Measurements from ENCODE around the gene TBX3. TPM values are rescaled to one million over a fixed set of nuclear protein-coding genes. Genes with fewer than 3 reads are reported as not detected.

TBX3 gene
- total RNA-seq, 1 experiment from 2014 or later = not detected

DNA sequence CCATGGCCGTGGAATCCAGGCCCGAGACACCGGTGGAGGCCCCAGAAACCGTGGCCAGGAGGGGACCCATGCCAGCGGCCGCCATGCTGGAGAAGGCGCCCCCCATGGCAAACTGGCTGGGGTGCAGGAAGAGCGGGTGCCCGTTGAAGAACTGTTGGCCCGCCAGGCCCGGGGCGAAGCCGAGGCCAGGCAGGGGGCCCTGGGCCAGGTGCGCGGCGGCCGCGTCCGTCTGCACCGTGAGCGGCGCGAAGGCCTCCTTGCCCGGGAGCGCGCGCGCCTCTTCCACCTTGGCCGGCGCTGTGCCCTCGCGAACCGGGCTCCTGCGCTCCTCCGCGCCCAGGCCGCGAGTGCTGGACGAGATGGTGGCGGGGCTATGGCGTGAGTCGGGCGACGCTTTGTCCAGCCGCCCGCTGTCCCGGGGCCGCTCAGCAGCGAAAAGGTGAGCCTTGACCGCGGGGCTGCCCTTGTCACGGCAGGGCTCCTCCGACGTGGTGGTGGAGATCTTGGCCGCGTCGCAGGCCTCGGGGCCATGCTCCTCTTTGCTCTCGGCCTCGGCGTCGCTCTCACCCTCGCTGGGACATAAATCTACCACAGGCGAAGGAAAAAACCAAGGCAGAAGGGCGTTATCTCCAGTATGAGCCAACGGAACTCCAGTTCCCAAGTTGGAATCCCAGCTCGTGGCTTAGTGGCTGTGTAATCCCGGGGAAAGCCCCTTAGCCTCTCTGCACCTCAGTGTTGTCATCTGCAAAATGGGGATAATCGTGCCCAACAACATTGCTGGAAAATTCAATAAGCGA, 9.5 kb downstream of the TBX3 start:
- Histone ChIP-seq H4K20me1 (ENCODE audit: insufficient read depth, low read depth, low read length) (no peaks in the 10 kb centered on the region), H3K9me3 (ENCODE audit: low read length) (no peaks in the 10 kb centered on the region), H3K9me2 (replicated peaks; ENCODE audit: insufficient read depth, low read length) (no peaks in the 10 kb centered on the region), H3K9ac (ENCODE audit: low read length) (no peak overlapping the region), H3K4me1 (ENCODE audit: low read length) (no peaks in the 10 kb centered on the region), H3K79me2 (ENCODE audit: low read length) (no peaks in the 10 kb centered on the region), H3K36me3 (ENCODE audit: insufficient read depth, low read length) (no peaks in the 10 kb centered on the region), H3K27me3 (ENCODE audit: low read length) (no peaks in the 10 kb centered on the region), H3K4me2 (ENCODE audit: low read depth, low read length, poor library complexity, severe bottlenecking) (no peak overlapping the region), H3K27ac (ENCODE audit: low read length) (no peak overlapping the region), H2AFZ (ENCODE audit: low read length) (no peak overlapping the region), H3K4me3 (ENCODE audit: low read length) (no peak overlapping the region)
- no peak for DNase-seq

DNA sequence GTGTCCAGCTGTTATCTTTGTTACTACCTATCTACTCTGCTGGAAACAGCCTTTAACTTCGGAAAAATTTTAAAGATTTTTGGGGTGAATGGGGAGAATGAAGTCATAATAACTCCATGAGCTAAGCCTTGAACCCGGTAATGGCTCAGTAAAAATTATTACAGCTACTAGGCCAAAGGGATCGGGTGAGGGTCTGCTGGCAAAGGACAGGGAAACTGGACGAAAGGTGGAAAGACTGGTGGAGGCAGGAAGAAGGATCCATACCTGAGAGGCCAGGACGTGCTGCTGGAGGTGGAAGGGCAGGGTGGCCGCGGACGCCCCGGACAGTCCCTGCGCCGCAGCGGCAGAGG, 10.1 kb downstream of the TBX3 start:
- Histone ChIP-seq H3K36me3 (ENCODE audit: insufficient read depth, low read length) (no peaks in the 10 kb centered on the region), H4K20me1 (ENCODE audit: insufficient read depth, low read depth, low read length) (no peaks in the 10 kb centered on the region), H2AFZ (ENCODE audit: low read length) (no peak overlapping the region), H3K27me3 (ENCODE audit: low read length) (no peaks in the 10 kb centered on the region), H3K4me2 (ENCODE audit: low read depth, low read length, poor library complexity, severe bottlenecking) (no peak overlapping the region), H3K9me2 (replicated peaks; ENCODE audit: insufficient read depth, low read length) (no peaks in the 10 kb centered on the region), H3K9me3 (ENCODE audit: low read length) (no peaks in the 10 kb centered on the region), H3K27ac (ENCODE audit: low read length) (no peak overlapping the region), H3K4me1 (ENCODE audit: low read length) (no peaks in the 10 kb centered on the region), H3K79me2 (ENCODE audit: low read length) (no peaks in the 10 kb centered on the region), H3K4me3 (ENCODE audit: low read length) (no peak overlapping the region), H3K9ac (ENCODE audit: low read length) (no peak overlapping the region)
- DNase-seq = no peak

DNA sequence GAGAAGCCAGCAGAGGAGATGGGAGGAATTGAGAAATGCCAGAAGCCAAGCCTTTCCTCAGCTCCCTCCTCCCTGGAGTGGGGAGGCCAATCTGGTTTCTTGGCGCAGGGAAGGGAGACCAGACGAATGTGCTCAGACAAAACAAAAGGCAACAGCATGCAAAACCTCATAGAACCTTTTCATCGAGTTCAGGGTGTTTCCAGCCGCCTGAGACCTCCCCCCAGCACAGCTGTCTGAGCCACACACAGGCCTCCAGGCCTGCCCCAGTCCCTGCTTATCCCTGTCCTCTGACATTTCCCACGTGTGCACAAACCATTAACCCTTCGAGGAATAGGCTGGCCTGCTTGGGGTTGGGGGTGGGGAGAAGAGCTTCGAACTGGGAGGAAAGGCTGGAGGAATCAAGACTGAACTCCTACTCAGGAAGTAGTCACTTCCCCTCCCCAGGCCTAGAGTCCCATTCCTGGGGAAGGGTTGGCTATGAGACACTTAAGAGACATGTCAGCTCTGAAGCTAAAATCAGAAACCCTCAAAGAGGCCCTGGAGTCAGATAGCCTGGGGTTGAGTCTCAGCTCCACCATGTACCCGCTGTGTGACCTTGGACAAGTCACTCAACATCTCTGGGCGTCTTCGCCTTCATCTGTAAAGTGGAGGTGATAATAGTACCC, 10.7 kb downstream of the TBX3 start:
- H3K27me3 ChIP-seq (ENCODE audit: low read length) = no peaks in the 10 kb centered on the region
- no peaks in the 10 kb centered on the region for H3K9me3 ChIP-seq (ENCODE audit: low read length)
- no peak overlapping the region for H3K27ac ChIP-seq (ENCODE audit: low read length)
- no peaks in the 10 kb centered on the region for H4K20me1 ChIP-seq (ENCODE audit: insufficient read depth, low read depth, low read length)
- no peak overlapping the region for H3K4me3 ChIP-seq (ENCODE audit: low read length)
- H3K36me3 ChIP-seq (ENCODE audit: insufficient read depth, low read length) = no peaks in the 10 kb centered on the region
- H3K4me1 ChIP-seq (ENCODE audit: low read length) = no peaks in the 10 kb centered on the region
- no peak overlapping the region for H3K4me2 ChIP-seq (ENCODE audit: low read depth, low read length, poor library complexity, severe bottlenecking)
- no peaks in the 10 kb centered on the region for H3K9me2 ChIP-seq (replicated peaks; ENCODE audit: insufficient read depth, low read length)
- H3K79me2 ChIP-seq (ENCODE audit: low read length) = no peaks in the 10 kb centered on the region
- no peak overlapping the region for H3K9ac ChIP-seq (ENCODE audit: low read length)
- H2AFZ ChIP-seq (ENCODE audit: low read length) = no peak overlapping the region
- DNase-seq = no peak

DNA sequence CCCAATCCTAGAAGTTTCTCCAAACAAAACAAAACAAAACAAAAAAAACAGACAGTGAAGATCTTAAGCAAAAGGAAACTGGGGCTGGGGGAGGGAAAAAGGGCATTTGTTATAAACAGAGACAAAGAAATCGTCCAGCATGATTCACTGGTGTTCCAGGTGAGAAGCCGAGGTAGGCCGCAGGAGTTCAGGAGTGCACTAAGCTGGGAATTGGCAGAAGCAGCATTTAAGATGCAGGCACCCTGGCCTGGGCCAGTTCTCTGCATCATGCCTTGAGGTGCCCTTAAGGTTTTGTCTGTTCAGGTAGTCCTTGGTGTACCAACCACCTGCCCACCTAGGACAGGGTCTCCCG, 11.2 kb downstream of the TBX3 start:
- Histone ChIP-seq H3K9me3 (ENCODE audit: low read length) (no peaks in the 10 kb centered on the region), H3K4me3 (ENCODE audit: low read length) (no peak overlapping the region), H3K27ac (ENCODE audit: low read length) (no peak overlapping the region), H3K36me3 (ENCODE audit: insufficient read depth, low read length) (no peaks in the 10 kb centered on the region), H3K4me2 (ENCODE audit: low read depth, low read length, poor library complexity, severe bottlenecking) (no peak overlapping the region), H3K79me2 (ENCODE audit: low read length) (no peaks in the 10 kb centered on the region), H4K20me1 (ENCODE audit: insufficient read depth, low read depth, low read length) (no peaks in the 10 kb centered on the region), H3K4me1 (ENCODE audit: low read length) (no peaks in the 10 kb centered on the region), H3K27me3 (ENCODE audit: low read length) (no peaks in the 10 kb centered on the region), H2AFZ (ENCODE audit: low read length) (no peak overlapping the region), H3K9me2 (replicated peaks; ENCODE audit: insufficient read depth, low read length) (no peaks in the 10 kb centered on the region), H3K9ac (ENCODE audit: low read length) (no peak overlapping the region)
- DNase-seq = no peak

DNA sequence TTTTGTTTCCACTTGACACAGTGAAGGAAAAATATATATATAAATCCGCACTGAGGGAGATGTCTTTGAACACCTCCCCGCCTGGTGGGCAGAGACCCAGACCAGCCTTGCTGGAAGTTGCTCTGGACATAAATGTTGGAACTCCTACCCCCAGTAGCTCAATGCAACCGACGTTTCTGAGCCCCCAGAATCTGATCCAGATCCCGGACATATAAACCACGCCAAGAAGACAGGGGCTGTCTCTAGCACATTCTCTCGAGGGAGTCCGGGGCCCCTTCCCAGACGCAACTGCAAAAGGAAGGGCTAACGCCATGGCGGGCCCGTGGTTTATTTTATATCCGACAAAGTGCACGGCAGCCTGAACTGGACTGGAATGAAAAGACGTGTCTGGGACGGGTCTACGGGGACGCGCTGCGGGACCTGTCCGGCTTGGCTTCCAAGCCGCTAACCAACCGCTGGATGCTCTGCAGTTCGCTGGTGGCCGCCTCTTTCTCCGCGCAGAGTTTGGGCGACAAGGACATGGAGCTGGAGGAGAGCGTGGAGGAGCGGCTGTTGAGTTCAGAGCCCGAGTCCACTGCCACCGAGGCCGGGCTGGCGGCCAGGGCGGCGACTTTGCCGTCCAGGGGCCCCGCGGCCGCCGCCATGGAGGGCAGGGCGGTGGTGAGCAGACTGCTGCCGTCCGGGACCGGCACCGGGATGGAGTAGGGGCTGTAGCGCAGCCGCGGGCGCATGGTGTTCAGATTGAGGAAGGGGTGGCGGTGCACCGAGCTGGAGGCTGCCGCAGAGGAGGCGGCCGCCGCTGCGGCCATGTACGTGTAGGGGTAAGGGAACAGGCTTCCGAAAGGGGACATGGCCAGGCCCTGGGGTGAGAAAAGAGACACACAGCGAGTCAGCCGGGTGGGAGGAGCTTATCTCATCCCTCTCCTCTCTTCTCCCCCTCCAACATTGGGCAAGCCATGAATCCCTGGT, 12.2 kb downstream of the TBX3 start:
- H3K9me3 ChIP-seq (ENCODE audit: low read length) = no peaks in the 10 kb centered on the region
- no peaks in the 10 kb centered on the region for H3K27me3 ChIP-seq (ENCODE audit: low read length)

DNA sequence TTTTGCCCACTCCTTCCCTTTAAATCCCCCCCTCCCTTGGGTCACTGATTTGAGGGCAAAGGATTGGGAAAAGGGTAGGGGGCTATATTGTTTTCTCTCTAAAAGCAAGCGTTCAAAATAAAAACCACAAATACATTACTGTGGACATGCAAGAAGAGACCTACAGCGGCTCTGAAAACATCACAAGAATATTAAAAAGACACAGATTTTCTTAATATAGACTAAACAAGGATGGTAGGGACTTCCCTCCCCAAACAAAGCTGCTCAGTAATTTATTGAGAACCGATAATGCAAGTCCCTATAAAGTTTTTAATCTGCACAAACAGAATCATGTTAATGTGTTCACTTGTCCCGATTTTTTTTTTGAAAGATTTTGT, 12.9 kb downstream of the TBX3 start:
- Histone ChIP-seq H3K4me3 (ENCODE audit: low read length) (no peak overlapping the region), H2AFZ (ENCODE audit: low read length) (no peak overlapping the region), H3K79me2 (ENCODE audit: low read length) (no peaks in the 10 kb centered on the region), H3K4me2 (ENCODE audit: low read depth, low read length, poor library complexity, severe bottlenecking) (no peak overlapping the region), H4K20me1 (ENCODE audit: insufficient read depth, low read depth, low read length) (no peaks in the 10 kb centered on the region), H3K27ac (ENCODE audit: low read length) (no peak overlapping the region), H3K9me2 (replicated peaks; ENCODE audit: insufficient read depth, low read length) (no peaks in the 10 kb centered on the region), H3K9ac (ENCODE audit: low read length) (no peak overlapping the region), H3K27me3 (ENCODE audit: low read length) (no peaks in the 10 kb centered on the region), H3K9me3 (ENCODE audit: low read length) (no peaks in the 10 kb centered on the region), H3K4me1 (ENCODE audit: low read length) (no peaks in the 10 kb centered on the region), H3K36me3 (ENCODE audit: insufficient read depth, low read length) (no peaks in the 10 kb centered on the region)
- DNase-seq = no peak

More for the DNA sequence above, 12.2 kb downstream of the TBX3 start:
- H3K4me3 ChIP-seq (ENCODE audit: low read length) = no peak overlapping the region
- no peaks in the 10 kb centered on the region for H3K79me2 ChIP-seq (ENCODE audit: low read length)
- H3K4me1 ChIP-seq (ENCODE audit: low read length) = no peaks in the 10 kb centered on the region
- no peaks in the 10 kb centered on the region for H3K36me3 ChIP-seq (ENCODE audit: insufficient read depth, low read length)
- H4K20me1 ChIP-seq (ENCODE audit: insufficient read depth, low read depth, low read length) = no peaks in the 10 kb centered on the region
- no peak overlapping the region for H3K4me2 ChIP-seq (ENCODE audit: low read depth, low read length, poor library complexity, severe bottlenecking)
- no peak overlapping the region for H2AFZ ChIP-seq (ENCODE audit: low read length)
- H3K9me2 ChIP-seq (replicated peaks; ENCODE audit: insufficient read depth, low read length) = no peaks in the 10 kb centered on the region
- no peak for DNase-seq
- no peak overlapping the region for H3K9ac ChIP-seq (ENCODE audit: low read length)
- H3K27ac ChIP-seq (ENCODE audit: low read length) = no peak overlapping the region

DNA sequence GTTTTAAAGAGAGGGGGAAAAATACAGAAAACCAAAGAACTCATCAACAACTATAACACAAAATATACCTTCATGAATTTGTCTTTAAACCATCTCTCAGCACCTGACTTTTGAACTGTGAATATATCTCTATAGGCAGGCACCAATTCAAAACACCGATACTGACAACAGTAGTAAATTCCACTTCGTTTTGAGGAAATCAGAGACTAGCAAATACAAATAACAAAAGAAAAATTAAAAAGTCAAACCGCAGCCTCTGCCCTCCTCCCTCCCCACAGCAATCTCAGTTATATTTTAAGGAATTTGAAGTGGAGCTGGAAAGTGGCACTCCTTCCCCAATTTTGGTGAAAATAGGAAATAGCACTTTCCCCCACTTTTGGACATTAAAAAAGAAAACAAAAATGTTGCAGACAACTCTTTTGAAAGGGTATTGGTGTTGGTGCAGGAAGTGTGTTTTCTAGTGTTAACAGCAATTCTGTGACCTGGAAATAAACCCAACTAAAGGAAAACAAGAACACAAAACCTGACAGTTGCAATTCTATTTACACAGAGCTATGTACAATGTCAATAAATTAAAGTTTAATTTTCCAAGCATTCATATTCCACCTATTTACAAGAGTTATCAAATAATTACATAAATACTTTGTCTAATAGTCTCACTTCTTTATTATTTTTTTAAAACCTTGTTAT, 13.5 kb downstream of the TBX3 start:
- no peak overlapping the region for H2AFZ ChIP-seq (ENCODE audit: low read length)
- H3K36me3 ChIP-seq (ENCODE audit: insufficient read depth, low read length) = no peaks in the 10 kb centered on the region
- H3K9ac ChIP-seq (ENCODE audit: low read length) = no peak overlapping the region
- H3K27ac ChIP-seq (ENCODE audit: low read length) = no peak overlapping the region
- no peaks in the 10 kb centered on the region for H3K9me2 ChIP-seq (replicated peaks; ENCODE audit: insufficient read depth, low read length)
- H3K4me2 ChIP-seq (ENCODE audit: low read depth, low read length, poor library complexity, severe bottlenecking) = no peak overlapping the region
- no peaks in the 10 kb centered on the region for H3K9me3 ChIP-seq (ENCODE audit: low read length)
- no peaks in the 10 kb centered on the region for H3K4me1 ChIP-seq (ENCODE audit: low read length)
- no peaks in the 10 kb centered on the region for H3K79me2 ChIP-seq (ENCODE audit: low read length)
- no peak for DNase-seq
- no peaks in the 10 kb centered on the region for H3K27me3 ChIP-seq (ENCODE audit: low read length)
- H3K4me3 ChIP-seq (ENCODE audit: low read length) = no peak overlapping the region
- H4K20me1 ChIP-seq (ENCODE audit: insufficient read depth, low read depth, low read length) = no peaks in the 10 kb centered on the region
